T-cell (primary cell): ENCODE data around the gene RFTN1. TPM values are rescaled to one million over a fixed set of nuclear protein-coding genes. Genes with fewer than 3 reads are reported as not detected.

Experiments used
- ATAC-seq, 4 experiments: fragments of 200-7000 bp in 3 of 4; fragments of 150-1000 bp in 1 of 4; cut with Tn5 transposase; replicated peaks in 1 of 4; 1 replicate in 3 of 4; 2 replicates in 1 of 4; pipeline ENCODE4 v1.10.0; 2021; ENCODE audit warnings: moderate library complexity in 3 of 4, mild to moderate bottlenecking in 2 of 4, moderate number of reproducible peaks in 1 of 4
- CTCF ChIA-PET, 2 donors: fragments of 300-600 bp; sonication (Branson Sonifier 250); formaldehyde crosslinking; loops; one replicate each; lab custom pipeline; 2022; ENCODE audit warnings: antibody characterized with exemption in 2 of 2; lab: Charles Lee
- POLR2A ChIA-PET, 2 donors: fragments of 300-600 bp; sonication (Branson Sonifier 250); formaldehyde crosslinking; loops; one replicate each; lab custom pipeline; 2022; ENCODE audit warnings: antibody characterized with exemption in 2 of 2; lab: Charles Lee
- DNase-seq, 35 experiments: peaks; one replicate each; pipeline versions ENCODE4 v3.0.0 to v3.0.0-alpha.2; 2013 to 2023
- H3K27ac ChIP-seq: one replicate; pipeline ENCODE4 v1.5.1; 2013; ENCODE audit warnings: low read length
- H3K27me3 ChIP-seq, 2 experiments: replicated peaks in 1 of 2; 1 replicate in 1 of 2; 2 replicates in 1 of 2; pipeline versions ENCODE4 v1.6.1 to v1.7.0; 2013; ENCODE audit warnings: low read length in 1 of 2, mixed read lengths in 1 of 2; ENCODE audit not compliant: control insufficient read depth in 2 of 2, insufficient read depth in 2 of 2; ENCODE audit errors: extremely low read depth in 1 of 2
- H3K36me3 ChIP-seq, 2 donors: 1 replicate in 1 of 2; 2 replicates in 1 of 2; pipeline versions ENCODE4 v1.6.1 to v1.7.0; 2013; ENCODE audit warnings: low read length in 1 of 2; ENCODE audit not compliant: control insufficient read depth in 2 of 2, insufficient read depth in 1 of 2; ENCODE audit errors: extremely low read depth in 1 of 2
- H3K4me1 ChIP-seq, 2 experiments: 1 replicate in 1 of 2; 2 replicates in 1 of 2; pipeline versions ENCODE4 v1.6.1 to v1.7.0; 2013; ENCODE audit warnings: low read length in 2 of 2, mixed read lengths in 1 of 2; ENCODE audit not compliant: insufficient read depth in 2 of 2, control insufficient read depth in 1 of 2; ENCODE audit errors: extremely low read depth in 1 of 2
- H3K4me3 ChIP-seq, 2 donors: 1 replicate in 1 of 2; 2 replicates in 1 of 2; pipeline versions ENCODE4 v1.5.1 to v1.7.0; 2013; ENCODE audit warnings: mild to moderate bottlenecking in 2 of 2, low read length in 1 of 2, moderate library complexity in 1 of 2; ENCODE audit not compliant: control insufficient read depth in 1 of 2; ENCODE audit errors: extremely low read depth in 1 of 2
- H3K9me3 ChIP-seq: 2 replicates; pipeline ENCODE4 v1.7.0; 2013
- H3K27ac Mint-ChIP-seq, 2 donors: one replicate each; pipeline ENCODE4 v1.8.0; 2020 to 2021; ENCODE audit warnings: mild to moderate bottlenecking in 2 of 2, mixed read lengths in 2 of 2
- H3K27me3 Mint-ChIP-seq, 2 donors: one replicate each; pipeline ENCODE4 v1.8.0; 2021 to 2022; ENCODE audit warnings: mixed read lengths in 2 of 2
- H3K36me3 Mint-ChIP-seq: one replicate; pipeline ENCODE4 v1.8.0; 2021; ENCODE audit warnings: mixed read lengths
- H3K4me1 Mint-ChIP-seq, 3 donors: one replicate each; pipeline ENCODE4 v1.8.0; 2020 to 2022; ENCODE audit warnings: mixed read lengths in 3 of 3, mild to moderate bottlenecking in 1 of 3
- H3K4me3 Mint-ChIP-seq, 3 donors: one replicate each; pipeline ENCODE4 v1.8.0; 2020 to 2022; ENCODE audit warnings: mild to moderate bottlenecking in 3 of 3, mixed read lengths in 3 of 3, moderate library complexity in 3 of 3
- H3K9me3 Mint-ChIP-seq, 3 donors: one replicate each; pipeline ENCODE4 v1.8.0; 2020 to 2022; ENCODE audit warnings: mixed read lengths in 3 of 3
- WGBS: methylation state at CpG from one replicate; pipeline ENCODE4 v1.1.5; 2013; ENCODE audit warnings: missing lambda C conversion rate; ENCODE audit not compliant: insufficient coverage; 5-methylcytosine and 5-hydroxymethylcytosine counted together
- total RNA-seq, 35 experiments: library from RNA in 6 of 35; stranded (reverse) in 6 of 35; fragments of 120-200 nt in 1 of 35; gene quantifications; one replicate each; pipeline versions ENCODE4 v1.2.1 to v1.2.4 and lab custom pipeline; 2013 to 2026

The RFTN1 gene
- total RNA-seq, 5 donors from 2014 or later (not counting 1 experiment from before 2014, with no cell fraction given): 55.5 to 73.4 (median 70.7) TPM

DNA sequence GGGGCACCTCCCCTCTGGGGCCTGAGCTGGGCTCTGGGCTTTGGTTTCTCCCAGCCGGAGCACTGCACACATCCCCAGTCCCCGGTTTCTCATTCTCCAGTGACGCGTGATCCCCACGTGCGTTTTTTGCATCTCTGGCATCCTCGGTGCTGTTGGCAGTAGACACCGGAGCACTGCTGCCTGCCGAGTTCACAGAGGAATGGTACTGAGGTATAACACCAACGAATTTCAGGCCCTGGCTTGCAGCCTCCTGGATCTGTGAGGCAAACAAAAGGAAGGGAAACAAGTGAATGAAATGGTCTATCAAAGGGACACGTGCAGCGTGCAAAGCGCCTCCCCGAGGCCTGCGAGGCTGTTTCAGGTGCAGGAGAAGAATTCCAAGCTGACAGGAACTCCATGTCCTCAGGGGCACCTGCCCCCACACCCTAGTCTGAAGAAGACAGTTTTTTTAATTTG lies 135.6 kb downstream of the RFTN1 start:
- ATAC-seq: peak in 2 of 4 experiments; percentile 6 to 21
- H3K27ac ChIP-seq: peak overlapping the region; percentile 60
- Mint-ChIP-seq H3K4me3 (peak overlapping the region; percentile 43 to 76 (median 46)), H3K9me3 (peaks cover 0 to 3% (median 0%) of the 10 kb centered on the region in 3 donors), H3K27ac (peak overlapping the region; percentile 91 to 95), H3K36me3 (peaks cover 51% of the 10 kb centered on the region), H3K4me1 (peaks cover 89 to 90% (median 90%) of the 10 kb centered on the region in 3 donors), H3K27me3 (no peaks in the 10 kb centered on the region)
- peaks cover 0 to 19% of the 10 kb centered on the region in 2 donors for H3K36me3 ChIP-seq
- H3K27me3 ChIP-seq: no peaks in the 10 kb centered on the region
- H3K9me3 ChIP-seq: no peaks in the 10 kb centered on the region
- peak overlapping the region in 1 of 2 donors; percentile 38 for H3K4me3 ChIP-seq
- DNase-seq: peak in 2 of 35 experiments; percentile 4 to 17
- CTCF ChIA-PET: interaction anchor here in 1 of 2 donors (0.6 to 1.0 kb wide), 3 partner anchors 134 to 844 kb away, joined by 3 to 4 read pairs (median 3); no protein-coding TSS in a partner anchor
- POLR2A ChIA-PET: interaction anchor here (0.5 to 1.1 kb wide), 3 partner anchors 105 to 1172 kb away, joined by 3 to 8 read pairs (median 3); partner anchors contain the start of gene CAPN7 (in 1 of the 2)
- H3K4me1 ChIP-seq: peaks cover 43 to 67% of the 10 kb centered on the region in 2 experiments
- 55% methylated on average over 11 of the region's 15 CpGs for WGBS

DNA sequence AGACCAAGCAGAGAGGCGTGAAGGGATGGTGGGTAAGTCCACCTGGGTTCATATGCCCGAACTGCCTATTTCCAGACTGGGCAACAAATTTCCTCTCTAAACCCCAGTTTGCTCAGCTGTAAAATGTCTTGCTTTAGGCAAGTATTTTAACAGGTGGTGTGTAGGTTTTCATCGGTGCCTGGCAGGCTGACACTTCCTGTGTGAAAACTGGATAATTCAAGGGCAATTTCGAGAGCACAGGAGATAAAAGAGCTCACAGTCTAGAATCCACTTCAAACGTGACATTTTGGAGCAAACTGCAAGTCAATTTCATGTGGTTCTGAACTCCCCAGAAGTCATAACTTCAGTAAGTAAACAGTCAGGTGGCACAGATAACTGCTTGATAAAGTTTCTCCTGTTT lies 136.3 kb downstream of the RFTN1 start:
- Histone ChIP-seq H3K36me3 (peaks cover 0 to 21% of the 10 kb centered on the region in 2 donors), H3K27me3 (no peaks in the 10 kb centered on the region), H3K4me3 (no peak overlapping the region), H3K27ac (peak overlapping the region; percentile 60), H3K9me3 (no peaks in the 10 kb centered on the region), H3K4me1 (peaks cover 46 to 66% of the 10 kb centered on the region in 2 experiments)
- peak overlapping the region; percentile 91 to 95 for H3K27ac Mint-ChIP-seq
- POLR2A ChIA-PET: interaction anchor here (0.5 to 1.1 kb wide), 3 partner anchors 87 to 1171 kb away, joined by 3 read pairs; partner anchors contain the start of gene CAPN7 (in 1 of the 2)
- peak overlapping the region; percentile 39 to 76 (median 46) for H3K4me3 Mint-ChIP-seq
- WGBS: 0% methylated on average over 4 of the region's 5 CpGs
- no peaks in the 10 kb centered on the region for H3K27me3 Mint-ChIP-seq
- peaks cover 51% of the 10 kb centered on the region for H3K36me3 Mint-ChIP-seq
- ATAC-seq (peak; percentile 71 to 89 (median 82)), DNase-seq (peak in 33 of 35 experiments; percentile 8 to 74 (median 42))
- H3K4me1 Mint-ChIP-seq: peaks cover 88 to 90% (median 90%) of the 10 kb centered on the region in 3 donors
- no peaks in the 10 kb centered on the region for H3K9me3 Mint-ChIP-seq
- CTCF ChIA-PET: interaction anchor here in 1 of 2 donors (0.6 to 1.0 kb wide), 3 partner anchors 135 to 173 kb away, joined by 3 to 4 read pairs (median 3); no protein-coding TSS in a partner anchor

- ChIA-PET POLR2A (interaction anchor here in 1 of 2 donors (0.7 kb wide), 1 partner anchor 138 kb away, joined by 3 read pairs; no protein-coding TSS in a partner anchor), CTCF (no interaction called here)
- Mint-ChIP-seq H3K4me1 (peaks cover 95 to 97% (median 96%) of the 10 kb centered on the region in 3 donors), H3K9me3 (no peaks in the 10 kb centered on the region), H3K36me3 (peaks cover 50% of the 10 kb centered on the region), H3K27ac (peak overlapping the region; percentile 6 to 95), H3K27me3 (no peaks in the 10 kb centered on the region), H3K4me3 (peak overlapping the region in 2 of 3 donors; percentile 14 to 77)
- Histone ChIP-seq H3K9me3 (no peaks in the 10 kb centered on the region), H3K27me3 (no peaks in the 10 kb centered on the region), H3K27ac (no peak overlapping the region), H3K4me1 (peaks cover 51 to 75% of the 10 kb centered on the region in 2 experiments), H3K4me3 (peak overlapping the region in 1 of 2 donors; percentile 15), H3K36me3 (peaks cover 0 to 22% of the 10 kb centered on the region in 2 donors)
- DNase-seq (no peak), ATAC-seq (no peak)
- 93% methylated on average over 4 of the region's 6 CpGs for WGBS
Measured at GRCh38 chr3:16375891-16376290, 137.6 kb downstream of the RFTN1 start.

- 100% methylated on average over 1 of the region's 2 CpGs for WGBS
- DNase-seq (no peak), ATAC-seq (no peak)
- H3K27ac Mint-ChIP-seq: peak overlapping the region; percentile 72 to 95
- H3K9me3 Mint-ChIP-seq: no peaks in the 10 kb centered on the region
- H3K4me1 Mint-ChIP-seq: peaks cover 99% of the 10 kb centered on the region in 3 donors
- ChIA-PET CTCF (no interaction called here), POLR2A (no interaction called here)
- H3K36me3 Mint-ChIP-seq: peaks cover 54% of the 10 kb centered on the region
- H3K4me3 Mint-ChIP-seq: peak overlapping the region in 2 of 3 donors; percentile 31 to 77
- peak overlapping the region; percentile 33 for H3K27ac ChIP-seq
- H3K4me3 ChIP-seq: peak overlapping the region in 1 of 2 donors; percentile 15
- H3K4me1 ChIP-seq: peaks cover 50 to 68% of the 10 kb centered on the region in 2 experiments
- H3K27me3 ChIP-seq: no peaks in the 10 kb centered on the region
- H3K9me3 ChIP-seq: no peaks in the 10 kb centered on the region
- H3K36me3 ChIP-seq: peaks cover under 1 to 28% of the 10 kb centered on the region in 2 donors
- H3K27me3 Mint-ChIP-seq: no peaks in the 10 kb centered on the region
Measured at GRCh38 chr3:16374935-16375245, 138.6 kb downstream of the RFTN1 start.

GRCh38 chr3:16374047-16374934 lies 139.2 kb downstream of the RFTN1 start:
- H3K4me1 Mint-ChIP-seq: peaks cover 94 to 95% (median 95%) of the 10 kb centered on the region in 3 donors
- H3K9me3 ChIP-seq: no peaks in the 10 kb centered on the region
- H3K4me3 ChIP-seq: peak overlapping the region in 1 of 2 donors; percentile 15
- H3K27me3 Mint-ChIP-seq: no peaks in the 10 kb centered on the region
- peak overlapping the region; percentile 72 to 95 for H3K27ac Mint-ChIP-seq
- H3K4me3 Mint-ChIP-seq: peak overlapping the region in 2 of 3 donors; percentile 31 to 77
- CTCF ChIA-PET: no interaction called here
- peaks cover 5 to 33% of the 10 kb centered on the region in 2 donors for H3K36me3 ChIP-seq
- 39% methylated on average over 9 of the region's 17 CpGs for WGBS
- DNase-seq: peak in 23 of 35 experiments; percentile 3 to 48 (median 20)
- POLR2A ChIA-PET: no interaction called here
- H3K9me3 Mint-ChIP-seq: no peaks in the 10 kb centered on the region
- H3K27ac ChIP-seq: peak overlapping the region; percentile 33
- ATAC-seq: peak in 2 of 4 experiments; percentile 28 to 41
- H3K4me1 ChIP-seq: peaks cover 48 to 68% of the 10 kb centered on the region in 2 experiments
- peaks cover 60% of the 10 kb centered on the region for H3K36me3 Mint-ChIP-seq
- no peaks in the 10 kb centered on the region for H3K27me3 ChIP-seq
